IMR-90 (cell line): Measurements from ENCODE around the gene MAPRE2. TPM values are rescaled to one million over a fixed set of nuclear protein-coding genes. Genes with fewer than 3 reads are reported as not detected.
"Not testable (repeated sequence)": the region's sequence is repeated elsewhere in the genome, so short reads cannot be mapped to it uniquely, and the experiment has no call there.

Source experiments
- ATAC-seq: fragments of 200-7000 bp; cut with Tn5 transposase; 2 replicates; pipeline ENCODE4 v1.9.1; 2020; ENCODE audit warnings: low read depth, mild to moderate bottlenecking, moderate library complexity
- BruUV-seq: library from RNA; stranded (reverse); fragments of 400-500 nt; replicated peaks from 2 replicates; lab custom pipeline; 2021; lab: Mats Ljungman, UMichigan
- CTCF ChIA-PET: fragments of 300-600 bp; formaldehyde crosslinking; extraction: SDS; loops from one replicate; lab custom pipeline; 2021; ENCODE audit warnings: antibody characterized with exemption; lab: Yijun Ruan, JAX
- POLR2A ChIA-PET: fragments of 300-600 bp; sonication (Branson Sonifier 250); formaldehyde crosslinking; loops from one replicate; lab custom pipeline; 2022; ENCODE audit warnings: antibody characterized with exemption; ENCODE audit not compliant: unreplicated experiment; lab: Charles Lee
- DNase-seq: peaks from one replicate; pipeline ENCODE4 v3.0.0; 2013
- H2AFZ ChIP-seq: replicated peaks from 2 replicates; pipeline ENCODE3; 2013; ENCODE audit warnings: low read length, mild to moderate bottlenecking; ENCODE audit not compliant: poor library complexity
- H2AK5ac ChIP-seq: 2 replicates; pipeline ENCODE4 v1.6.1; 2013; ENCODE audit warnings: low read depth, low read length, inconsistent platforms
- H2AK9ac ChIP-seq: replicated peaks from 2 replicates; pipeline ENCODE3; 2013; ENCODE audit warnings: mild to moderate bottlenecking, low read depth, low read length, moderate library complexity; ENCODE audit not compliant: poor library complexity
- H2BK120ac ChIP-seq: 2 replicates; pipeline ENCODE4 v1.6.1; 2013; ENCODE audit warnings: low read depth, low read length, inconsistent platforms
- H2BK15ac ChIP-seq: 3 replicates; pipeline ENCODE4 v1.6.1; 2013; ENCODE audit warnings: low read depth, low read length, inconsistent platforms
- H2BK20ac ChIP-seq: 2 replicates; pipeline ENCODE4 v1.6.1; 2013; ENCODE audit warnings: low read depth, mild to moderate bottlenecking, inconsistent platforms, low read length, moderate library complexity
- H2BK5ac ChIP-seq: 2 replicates; pipeline ENCODE4 v1.6.1; 2013; ENCODE audit warnings: mild to moderate bottlenecking, low read depth, low read length, inconsistent platforms; ENCODE audit not compliant: poor library complexity, severe bottlenecking
- H3K14ac ChIP-seq: replicated peaks from 2 replicates; pipeline ENCODE4 v1.6.1; 2013; ENCODE audit warnings: low read depth, low read length, inconsistent platforms
- H3K18ac ChIP-seq: 2 replicates; pipeline ENCODE4 v1.6.1; 2013; ENCODE audit warnings: low read depth, low read length, control low read depth
- H3K23ac ChIP-seq: 2 replicates; pipeline ENCODE4 v1.6.1; 2013; ENCODE audit warnings: low read depth, low read length, inconsistent platforms
- H3K27ac ChIP-seq: 2 replicates; pipeline ENCODE4 v1.5.1; 2013; ENCODE audit warnings: mild to moderate bottlenecking, control low read depth, low read length; ENCODE audit not compliant: insufficient read depth
- H3K27me3 ChIP-seq: 2 replicates; pipeline ENCODE4 v1.6.1; 2013; ENCODE audit warnings: low read length; ENCODE audit not compliant: control insufficient read depth, insufficient read depth
- H3K36me3 ChIP-seq: 2 replicates; pipeline ENCODE4 v1.6.1; 2013; ENCODE audit warnings: low read length, mixed read lengths; ENCODE audit not compliant: control insufficient read depth, insufficient read depth
- H3K4ac ChIP-seq: 2 replicates; pipeline ENCODE4 v1.6.1; 2013; ENCODE audit warnings: low read depth, low read length, inconsistent platforms
- H3K4me1 ChIP-seq: 2 replicates; pipeline ENCODE4 v1.6.1; 2013; ENCODE audit warnings: low read length, mixed read lengths; ENCODE audit not compliant: control insufficient read depth, insufficient read depth
- H3K4me2 ChIP-seq: 2 replicates; pipeline ENCODE4 v1.6.1; 2013; ENCODE audit warnings: low read depth, mild to moderate bottlenecking, control low read depth, low read length, moderate library complexity
- H3K4me3 ChIP-seq: 2 replicates; pipeline ENCODE4 v1.5.1; 2013; ENCODE audit warnings: low read depth, mild to moderate bottlenecking, control low read depth, low read length, moderate library complexity; ENCODE audit not compliant: insufficient read depth
- H3K56ac ChIP-seq: 2 replicates; pipeline ENCODE4 v1.6.1; 2013; ENCODE audit warnings: low read length, inconsistent platforms; ENCODE audit not compliant: insufficient read depth; ENCODE audit errors: extremely low read depth
- H3K79me1 ChIP-seq, 2 experiments: 2 replicates each; pipeline ENCODE4 v1.6.1; 2013; ENCODE audit warnings: low read length in 2 of 2, inconsistent platforms in 1 of 2, low read depth in 1 of 2
- H3K9ac ChIP-seq: 2 replicates; pipeline ENCODE4 v1.6.1; 2013; ENCODE audit warnings: low read depth, low read length, control low read depth
- H3K9me1 ChIP-seq: 2 replicates; pipeline ENCODE4 v1.6.1; 2013; ENCODE audit warnings: low read length, inconsistent platforms; ENCODE audit not compliant: insufficient read depth
- H3K9me3 ChIP-seq: 2 replicates; pipeline ENCODE4 v1.6.1; 2013; ENCODE audit warnings: low read length; ENCODE audit not compliant: control insufficient read depth, insufficient read depth
- H4K20me1 ChIP-seq: 2 replicates; pipeline ENCODE4 v1.6.1; 2013; ENCODE audit warnings: low read length, inconsistent platforms; ENCODE audit not compliant: insufficient read depth
- H4K5ac ChIP-seq: 2 replicates; pipeline ENCODE4 v1.6.1; 2013; ENCODE audit warnings: mild to moderate bottlenecking, low read depth, low read length, control low read depth
- H4K8ac ChIP-seq, 2 experiments: 2 replicates each; pipeline ENCODE4 v1.6.1; 2013; ENCODE audit warnings: low read depth in 2 of 2, low read length in 2 of 2, control low read depth in 1 of 2, inconsistent platforms in 1 of 2
- H4K91ac ChIP-seq: 2 replicates; pipeline ENCODE4 v1.6.1; 2013; ENCODE audit warnings: low read depth, low read length, inconsistent platforms; ENCODE audit not compliant: insufficient read depth
- WGBS, 2 experiments: methylation state at CpG; one replicate each; pipeline versions ENCODE4 v1.1.5 to v1.1.7; 2013; ENCODE audit warnings: missing lambda C conversion rate in 2 of 2; ENCODE audit not compliant: insufficient read length in 1 of 2; ENCODE audit errors: extremely low coverage in 2 of 2; 5-methylcytosine and 5-hydroxymethylcytosine counted together
- dilution Hi-C: fragments of 300-500 bp; cut with HindIII; formaldehyde crosslinking; loops from one replicate; pipeline ENCODE4 v1.14.3; 2018; ENCODE audit warnings: low sequenced_read_pairs; ENCODE audit not compliant: unreplicated experiment
- in situ Hi-C: fragments of 300-500 bp; cut with MboI; formaldehyde crosslinking; loops from 3 replicates; pipeline ENCODE4 v1.14.3; 2019; ENCODE audit warnings: low sequenced_read_pairs, inconsistent platforms, mixed read lengths
- intact Hi-C: fragments of 100-400 bp; cut with micrococcal nuclease; formaldehyde crosslinking; loops from 2 replicates; pipeline ENCODE4 v1.10.0; 2022
- polyA plus RNA-seq, 3 experiments: library from polyadenylated mRNA; depleted of rRNA; stranded (reverse); fragments of >200 nt; gene quantifications; 2 replicates each; pipeline ENCODE4 v1.2.3, GENCODE V29; 2012; ENCODE audit warnings: low replicate concordance in 1 of 3
- total RNA-seq: library from RNA; depleted of rRNA; stranded (reverse); fragments of >200 nt; gene quantifications from 2 replicates; pipeline ENCODE4 v1.2.3, GENCODE V29; 2012

MAPRE2 gene
- total and polyA plus RNA-seq, 2 of the 4 experiments (the other 2 are of a cell fraction): 19.6 to 23.8 TPM

DNA sequence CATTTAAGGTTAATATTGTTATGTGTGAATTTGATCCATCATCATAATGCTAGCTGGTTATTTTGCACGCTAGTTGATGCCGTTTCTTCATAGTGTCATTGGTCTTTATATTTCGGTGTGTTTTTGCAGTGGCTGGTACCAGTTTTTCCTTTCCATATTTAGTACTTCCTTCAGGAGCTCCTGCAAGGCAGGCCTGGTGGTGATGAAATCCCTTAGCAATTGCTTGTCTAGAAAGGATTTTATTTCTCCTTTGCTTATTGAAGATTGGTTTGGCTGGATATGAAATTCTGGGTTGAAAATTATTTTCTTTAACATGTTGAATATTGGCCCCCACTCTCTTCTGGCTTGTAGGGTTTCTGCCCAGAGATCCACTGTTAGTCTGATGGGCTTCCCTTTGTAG lies 109.0 kb downstream of the MAPRE2 start:
- H3K36me3 ChIP-seq, H2BK15ac ChIP-seq, H3K56ac ChIP-seq, H4K5ac ChIP-seq, H3K4me2 ChIP-seq, in situ Hi-C loops, H3K23ac ChIP-seq, H3K18ac ChIP-seq, H4K20me1 ChIP-seq, BruUV-seq, H3K4me3 ChIP-seq, H2BK120ac ChIP-seq, H4K91ac ChIP-seq, H3K9me1 ChIP-seq, H3K27ac ChIP-seq, ATAC-seq, H4K8ac ChIP-seq, H3K4ac ChIP-seq, H3K14ac ChIP-seq, dilution Hi-C loops, H2AFZ ChIP-seq, DNase-seq, H3K79me1 ChIP-seq, H2BK5ac ChIP-seq, CTCF ChIA-PET, H3K9me3 ChIP-seq, H3K4me1 ChIP-seq, H2AK9ac ChIP-seq, POLR2A ChIA-PET, H3K27me3 ChIP-seq, H2BK20ac ChIP-seq, H3K9ac ChIP-seq, H2AK5ac ChIP-seq: not testable (repeated sequence)
- no CpG with 5 or more reads among the region's 3 CpGs for WGBS, 2 experiments
- intact Hi-C loops: loop anchor here (10.0 kb wide), 1 partner anchor 65 kb away; no protein-coding TSS in a partner anchor
